ENCODE data around the gene GNPTAB.

The GNPTAB gene

DNA sequence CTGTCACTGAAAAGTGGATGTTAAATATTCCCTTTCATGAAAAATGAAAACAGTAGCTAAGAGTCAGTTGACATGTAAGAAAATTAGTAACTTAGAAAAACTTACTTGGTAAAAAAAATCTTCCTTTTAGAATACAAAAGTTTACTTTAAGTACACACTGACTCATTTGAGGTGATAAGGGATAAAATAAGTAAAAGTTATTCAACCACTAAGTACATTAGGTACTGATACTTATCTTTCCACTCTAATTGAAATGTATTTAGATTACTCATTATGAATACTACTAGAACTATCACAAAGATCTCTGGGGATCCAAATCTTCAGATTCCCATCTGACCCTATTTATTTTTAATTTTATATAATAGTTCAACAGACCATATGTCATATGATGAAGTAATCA, 103.7 kb downstream of the GNPTAB start:
- DNase-seq: no peak

DNA sequence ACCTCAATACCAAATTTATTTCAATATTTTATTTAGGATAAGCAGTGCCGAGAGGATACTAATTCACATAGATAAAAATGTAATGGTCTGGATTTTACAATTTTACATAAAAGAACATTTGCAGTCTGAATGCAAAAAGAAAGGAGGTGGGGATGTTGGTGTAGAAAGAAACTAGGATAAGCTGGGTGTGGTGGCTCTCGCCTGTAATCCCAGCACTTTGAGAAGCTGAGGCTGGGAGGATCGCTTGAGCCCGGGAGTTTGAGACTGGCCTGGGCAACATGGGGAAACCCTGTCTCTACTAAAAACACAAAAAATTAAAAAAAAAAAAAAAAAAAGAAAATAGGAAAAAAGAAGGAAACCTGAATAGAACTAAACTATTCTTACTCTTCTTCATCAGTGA, 108.4 kb downstream of the GNPTAB start:
- no peak for DNase-seq

DNA sequence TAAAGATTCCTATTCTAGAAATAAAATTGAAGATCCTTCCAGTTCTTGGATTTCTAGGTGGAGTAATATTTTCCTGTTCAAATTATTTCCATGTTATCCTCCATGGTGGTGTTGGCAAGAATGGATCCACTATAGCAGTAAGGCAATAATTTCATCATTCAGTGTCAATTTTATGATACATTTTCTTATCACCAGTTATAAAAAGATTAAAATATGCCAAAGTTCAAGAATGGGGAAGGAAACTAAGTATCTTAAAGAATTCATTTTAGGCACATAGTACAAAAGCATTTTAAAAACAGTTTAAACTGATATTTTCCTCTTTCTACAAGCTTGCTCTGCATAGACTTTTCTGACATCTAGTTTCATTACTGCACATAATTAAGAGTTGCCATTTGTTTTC, 110.6 kb downstream of the GNPTAB start:
- DNase-seq: no peak

DNA sequence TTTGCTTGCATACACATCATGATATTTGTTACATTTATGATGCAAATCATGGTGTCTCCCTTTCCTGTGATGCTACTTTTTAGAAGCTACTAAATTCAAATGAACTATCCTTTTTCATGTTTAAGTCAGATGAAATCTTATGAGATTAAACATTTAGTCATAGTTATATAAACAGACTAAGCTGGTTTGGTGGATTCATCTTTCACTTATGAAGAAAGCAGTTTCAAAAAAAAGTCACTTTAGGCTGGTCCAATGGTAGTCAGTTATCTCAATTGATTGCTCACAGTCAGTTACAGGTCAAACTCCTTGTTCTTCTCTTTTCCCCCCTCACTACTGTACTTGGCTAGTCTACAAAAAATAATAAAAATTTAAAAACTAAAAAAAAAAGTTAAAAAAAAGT, 111.2 kb downstream of the GNPTAB start:
- DNase-seq: no peak

DNA sequence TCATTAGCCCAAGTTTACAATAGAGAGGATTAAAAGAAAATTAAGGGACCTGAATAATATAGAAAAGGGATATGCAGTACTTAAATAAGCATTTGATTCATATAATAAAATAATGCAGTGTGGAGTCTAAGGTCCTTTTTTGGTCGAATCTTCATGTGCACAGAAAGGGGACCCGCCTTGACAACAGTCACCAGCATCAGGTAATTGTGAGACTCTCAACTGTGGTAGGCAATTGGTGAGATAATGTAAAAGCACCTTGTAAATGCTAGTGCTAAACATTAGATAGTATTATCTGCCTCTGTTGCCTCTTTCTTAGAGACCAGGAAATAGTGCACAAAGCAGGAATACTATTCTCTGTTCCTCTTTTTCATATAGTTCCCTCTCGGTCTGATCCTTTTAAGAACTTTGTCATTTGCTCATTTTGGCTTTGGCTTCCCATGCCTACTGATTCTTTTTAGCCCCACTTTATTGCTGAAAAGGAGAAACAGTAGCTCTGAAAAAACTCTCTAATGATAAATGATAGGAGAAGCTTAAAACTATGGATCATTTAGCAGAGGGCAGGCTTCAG, 115.8 kb downstream of the GNPTAB start:
- peak; percentile 15 for DNase-seq

DNA sequence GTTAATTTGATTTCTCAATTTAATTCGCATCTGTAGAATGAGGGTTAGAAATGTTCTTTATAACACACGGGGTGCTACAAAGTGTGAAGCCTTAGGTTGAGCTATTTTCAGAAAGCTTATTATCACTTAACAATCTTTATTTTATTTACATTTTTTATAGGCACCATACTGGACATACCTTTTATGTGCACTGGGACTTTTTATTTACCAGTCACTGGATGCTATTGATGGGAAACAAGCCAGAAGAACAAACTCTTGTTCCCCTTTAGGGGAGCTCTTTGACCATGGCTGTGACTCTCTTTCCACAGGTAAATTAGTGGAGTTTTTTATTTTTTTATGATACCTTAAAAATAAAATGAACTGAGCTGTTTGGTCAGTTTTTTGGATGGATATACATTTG, 116.8 kb downstream of the GNPTAB start:
- no peak for DNase-seq

DNA sequence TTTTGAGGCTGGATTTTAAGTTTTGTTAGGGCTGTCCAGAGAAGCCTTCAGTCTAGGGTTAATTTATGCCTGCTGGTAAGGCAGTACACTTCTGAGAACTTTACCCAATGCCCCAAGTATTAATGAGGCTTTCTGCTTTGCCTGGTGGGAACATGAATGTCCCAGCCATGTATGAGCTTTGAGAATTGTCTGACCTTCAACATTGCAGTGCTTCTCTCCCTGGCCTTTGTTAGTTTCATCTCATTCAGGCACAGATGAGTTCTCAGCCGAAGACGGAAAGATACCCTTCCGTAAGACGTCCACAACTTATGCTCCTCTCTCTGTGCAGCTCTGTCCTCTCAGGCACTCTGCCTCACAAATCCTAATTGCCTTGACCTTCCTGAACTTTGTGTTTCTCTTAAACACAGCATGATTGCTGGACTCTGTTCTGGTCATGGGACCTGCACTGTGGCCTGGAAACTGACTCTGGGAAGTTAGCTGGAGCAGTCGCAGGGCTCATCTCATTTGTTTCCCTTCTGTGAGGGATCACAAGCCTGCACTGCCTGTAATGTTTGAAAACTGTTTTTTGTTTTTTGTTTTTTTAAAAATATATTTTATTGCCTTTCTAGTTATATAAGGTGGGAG, 117.6 kb downstream of the GNPTAB start:
- DNase-seq: no peak

DNA sequence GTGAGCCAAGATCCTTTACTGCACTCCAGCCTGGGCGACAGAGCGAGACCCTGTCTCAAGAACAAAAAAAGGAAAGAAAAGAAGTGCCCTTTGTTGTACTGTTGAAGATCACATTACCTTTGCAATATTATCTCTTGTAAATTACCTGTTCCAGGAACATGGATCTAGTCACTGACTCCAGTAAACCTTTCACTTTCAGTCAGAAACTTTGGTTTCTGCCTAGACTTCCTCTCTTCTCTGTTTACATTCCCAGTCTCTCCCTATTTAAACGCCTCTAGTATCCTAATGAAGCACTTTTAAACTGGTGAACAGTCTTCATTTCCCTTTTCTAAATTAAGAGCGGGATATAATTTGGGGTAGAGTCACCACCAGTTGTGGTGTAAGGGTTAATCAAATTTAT, 120.5 kb downstream of the GNPTAB start:
- DNase-seq: no peak

DNA sequence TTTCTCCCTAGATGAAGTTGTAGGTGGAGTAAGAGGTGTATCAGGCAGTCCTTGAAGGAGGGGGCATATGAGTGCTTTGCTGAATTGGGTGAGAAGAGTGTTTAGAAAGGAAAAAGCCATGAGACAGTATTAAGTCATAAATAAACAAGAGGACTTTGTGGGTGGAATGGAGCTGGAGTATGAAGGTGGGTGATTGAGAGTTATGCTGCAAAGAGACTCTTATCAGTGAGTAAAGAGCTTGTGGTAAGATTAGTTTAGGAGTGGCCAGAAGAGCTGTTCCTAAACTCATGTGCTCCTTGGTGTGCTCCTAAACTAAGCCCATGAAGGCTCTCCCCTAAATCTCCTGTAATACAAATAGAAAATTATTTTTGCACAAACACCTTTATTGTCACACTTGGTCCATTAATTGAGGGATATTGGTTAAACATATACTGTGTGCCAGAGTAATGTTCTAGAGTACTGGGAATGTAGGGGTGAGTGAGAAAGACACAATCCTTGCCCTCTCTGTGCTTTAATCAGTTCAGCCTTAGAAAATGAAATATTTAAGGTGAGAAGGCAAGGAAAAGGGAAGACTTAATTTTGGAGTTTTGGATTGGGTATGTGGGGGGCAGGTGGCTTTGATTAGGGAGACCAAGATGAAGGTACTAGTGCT, 123.5 kb downstream of the GNPTAB start:
- no peak for DNase-seq

DNA sequence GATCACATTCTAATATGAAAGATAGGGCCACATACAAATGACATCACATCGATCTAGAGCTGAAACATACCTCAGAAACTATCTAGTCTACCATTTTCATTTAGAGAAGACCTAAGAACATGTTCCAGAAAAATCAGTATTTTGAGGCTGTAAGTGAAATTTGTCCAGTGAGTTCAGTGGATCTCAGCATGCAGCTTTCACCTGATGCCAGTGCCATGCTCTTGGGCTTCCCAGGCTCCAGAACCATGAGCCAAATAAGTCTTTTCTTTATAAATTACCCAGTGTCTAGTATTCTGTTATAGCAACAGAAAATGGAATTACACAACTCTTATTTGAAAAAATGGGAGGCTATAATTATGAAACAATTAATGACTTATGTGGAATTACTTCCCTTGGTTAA, 124.4 kb downstream of the GNPTAB start:
- no peak for DNase-seq

DNA sequence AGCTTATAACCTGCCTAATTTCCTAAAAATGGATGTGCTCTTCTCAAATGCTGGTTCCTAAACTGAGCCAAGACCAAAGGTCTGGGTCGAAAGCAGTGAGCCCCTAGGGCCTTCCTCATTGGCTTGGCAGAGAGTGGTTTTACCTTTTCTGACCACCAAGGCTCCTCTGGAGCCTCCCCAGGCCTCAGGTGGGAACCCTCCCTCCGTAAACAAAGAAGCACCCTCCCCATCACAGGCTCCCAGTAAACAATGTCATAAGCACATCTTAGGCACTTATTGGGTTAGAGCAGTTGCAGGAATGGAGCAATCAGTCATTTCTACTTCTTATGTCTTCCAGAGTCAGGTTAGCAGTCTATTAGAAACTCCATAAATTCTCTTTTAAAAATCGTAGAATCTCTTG, 127.3 kb downstream of the GNPTAB start:
- DNase-seq: no peak

DNA sequence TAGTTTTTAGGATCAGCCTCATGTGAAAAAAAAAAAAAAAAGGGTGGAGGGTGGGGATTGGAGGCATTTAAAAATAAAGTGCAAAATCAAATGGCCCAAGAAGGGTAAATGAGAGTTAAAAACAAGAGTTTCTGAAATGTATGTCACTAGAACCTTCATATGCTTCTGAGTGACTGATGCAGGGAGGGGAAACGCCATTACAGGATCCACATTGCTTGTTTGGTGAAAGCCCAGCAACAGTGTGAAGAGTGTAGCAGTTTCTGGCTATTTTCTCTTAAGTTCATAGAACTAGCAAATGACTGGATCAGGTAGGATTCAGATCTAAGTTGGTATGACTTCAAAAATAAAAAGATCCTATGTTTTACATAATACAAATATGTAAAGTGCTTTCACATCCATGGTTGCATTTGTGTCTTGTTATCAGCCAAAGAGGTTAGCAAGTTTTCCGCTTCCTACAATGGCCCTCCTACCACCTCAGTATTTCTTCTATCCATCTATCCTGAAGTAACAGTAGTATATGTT, 130.4 kb downstream of the GNPTAB start:
- no peak for DNase-seq

DNA sequence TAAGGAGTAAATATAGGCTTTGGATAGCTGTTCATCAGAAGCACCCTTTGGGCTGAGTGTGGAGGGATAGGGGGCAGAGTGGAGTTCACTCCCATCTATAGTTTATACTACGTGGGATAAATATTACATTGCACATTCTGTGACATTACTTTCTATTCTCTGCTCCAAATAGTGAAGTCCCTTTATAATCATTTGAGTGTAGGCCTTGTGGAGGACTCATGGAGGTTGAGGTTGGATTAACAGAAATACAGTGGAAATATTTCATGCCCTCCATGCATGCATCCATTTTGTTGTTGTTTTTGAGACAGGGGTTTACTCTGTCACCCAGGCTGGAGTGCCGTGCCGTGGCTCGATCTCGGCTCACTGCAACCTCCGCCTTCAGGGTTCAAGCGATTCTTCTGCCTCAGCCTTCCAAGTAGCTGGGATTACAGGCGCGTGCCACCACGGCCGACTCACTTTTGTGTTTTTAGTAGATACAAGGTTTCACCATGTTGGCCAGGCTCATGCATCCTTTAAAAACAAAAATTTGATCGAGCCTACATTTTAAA, 131.9 kb downstream of the GNPTAB start:
- DNase-seq: no peak

DNA sequence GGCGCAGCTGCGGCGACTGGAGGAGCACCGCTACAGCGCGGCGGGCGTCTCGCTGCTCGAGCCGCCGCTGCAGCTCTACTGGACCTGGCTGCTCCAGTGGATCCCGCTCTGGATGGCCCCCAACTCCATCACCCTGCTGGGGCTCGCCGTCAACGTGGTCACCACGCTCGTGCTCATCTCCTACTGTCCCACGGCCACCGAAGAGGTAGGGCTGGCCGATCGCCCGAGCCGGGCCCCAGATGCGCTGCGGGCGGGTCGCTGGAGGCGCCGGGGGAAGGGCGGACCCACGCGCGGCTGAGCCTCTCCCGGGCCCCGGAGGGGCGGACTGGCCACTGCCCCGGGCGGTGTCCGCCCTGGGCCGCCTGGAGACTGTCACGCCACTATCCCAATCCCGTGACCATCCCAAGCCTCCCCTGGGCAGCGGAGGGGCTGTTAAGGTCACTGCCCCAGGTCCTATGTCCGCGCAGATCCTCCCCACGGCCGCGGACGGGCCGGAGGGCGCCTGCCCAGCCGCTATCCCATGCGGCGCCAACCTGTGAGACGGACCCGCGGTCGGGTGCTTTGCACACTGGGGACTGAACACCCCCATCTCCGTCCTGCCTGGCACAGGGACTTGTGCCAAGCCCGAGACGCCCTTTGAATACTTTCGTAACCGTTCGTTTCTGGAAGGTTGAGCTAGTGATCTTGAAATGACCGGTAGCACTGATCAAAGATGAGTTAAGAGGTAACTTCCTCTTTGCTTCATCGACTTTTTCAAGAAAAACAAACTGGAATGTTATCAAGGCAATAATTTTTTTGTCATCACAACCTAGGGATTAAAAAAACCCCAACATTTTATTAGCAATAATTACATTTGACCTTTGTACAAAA, 132.6 kb downstream of the GNPTAB start:
- peak; percentile 45 for DNase-seq

DNA sequence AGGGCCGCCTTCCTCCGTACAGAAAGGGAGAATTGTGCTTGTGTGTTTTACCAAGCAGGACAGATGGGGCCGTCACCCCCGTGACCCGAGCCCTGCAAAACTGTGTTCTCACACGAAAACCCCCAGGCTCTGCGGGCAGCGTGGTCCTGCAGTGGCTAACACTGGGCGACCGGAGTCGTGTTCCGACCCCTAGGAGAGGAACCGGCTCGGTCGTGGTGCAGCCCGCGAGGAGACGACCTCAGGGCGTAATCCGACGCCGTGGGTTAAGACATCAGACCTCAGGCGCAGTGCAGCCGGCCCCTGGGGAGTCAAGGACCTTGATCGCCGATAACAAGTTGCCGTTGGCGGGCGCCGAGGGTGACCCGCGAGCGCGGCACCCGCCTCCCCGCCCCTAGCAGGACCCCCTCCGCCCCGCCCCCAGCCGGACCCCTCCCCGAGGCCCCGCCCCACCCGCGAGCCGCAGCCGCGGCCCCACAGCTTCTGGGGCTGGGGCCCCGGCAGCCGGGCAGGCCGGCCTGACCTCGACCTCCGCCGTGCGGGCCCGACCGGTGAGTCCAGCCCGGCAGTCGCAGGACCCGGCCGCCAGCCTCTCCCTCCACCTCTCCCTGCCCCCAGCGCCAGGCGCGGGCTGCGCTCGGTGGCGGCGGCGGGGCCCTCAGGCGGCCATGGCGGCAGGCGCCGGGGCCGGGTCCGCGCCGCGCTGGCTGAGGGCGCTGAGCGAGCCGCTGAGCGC, 133.4 kb downstream of the GNPTAB start, which contains the start of gene CHPT1:
CHPT1 (plus strand) TSS at position 444 of the 733 bp plus-strand sequence; CDS start at position 666, 222 bp downstream.
- peak; percentile 70 for DNase-seq

DNA sequence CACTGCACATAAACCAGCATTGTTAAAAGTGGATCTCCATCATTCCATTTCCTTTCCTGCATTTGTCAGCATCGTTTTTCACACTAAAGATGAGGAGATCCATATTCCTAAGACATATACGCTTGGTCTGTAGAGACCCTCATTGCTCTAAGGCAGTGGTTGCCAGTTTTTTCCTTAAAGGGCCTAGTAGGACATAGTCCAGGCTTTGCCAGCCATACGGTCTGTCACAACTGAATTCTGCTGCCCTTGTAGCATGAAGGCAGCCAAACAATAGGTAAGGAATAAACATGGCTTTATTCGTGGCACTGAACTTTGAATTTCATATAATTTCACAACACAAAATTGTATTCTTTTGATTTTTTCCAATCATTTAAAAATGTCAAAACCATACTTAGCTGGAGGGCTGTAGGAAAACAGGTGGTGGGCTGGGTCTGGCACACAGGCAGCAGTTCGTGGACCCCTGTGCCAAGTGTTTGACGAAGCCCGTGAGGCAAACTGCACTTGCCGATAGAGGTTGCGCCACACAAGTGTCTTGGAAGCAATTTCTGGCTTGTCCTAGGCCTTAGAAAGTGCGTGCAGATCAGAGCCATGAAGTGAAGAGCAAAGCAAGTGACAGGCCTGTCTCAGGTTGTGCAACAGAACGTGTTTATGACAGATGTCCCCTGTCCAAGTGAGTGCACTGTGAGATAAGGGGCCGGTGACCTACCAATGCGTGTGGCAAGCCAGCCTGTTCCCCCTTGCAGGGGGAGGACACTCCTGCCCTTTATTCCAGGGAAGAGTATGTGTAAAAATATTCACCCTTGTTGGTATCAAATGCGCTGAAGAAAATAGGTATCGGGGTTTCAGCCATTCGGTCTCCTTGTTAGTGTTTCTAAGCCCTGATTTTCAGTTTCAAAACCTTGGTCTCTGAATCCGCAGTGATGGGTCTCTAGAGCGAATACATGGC, 134.2 kb downstream of the GNPTAB start:
- no peak for DNase-seq

DNA sequence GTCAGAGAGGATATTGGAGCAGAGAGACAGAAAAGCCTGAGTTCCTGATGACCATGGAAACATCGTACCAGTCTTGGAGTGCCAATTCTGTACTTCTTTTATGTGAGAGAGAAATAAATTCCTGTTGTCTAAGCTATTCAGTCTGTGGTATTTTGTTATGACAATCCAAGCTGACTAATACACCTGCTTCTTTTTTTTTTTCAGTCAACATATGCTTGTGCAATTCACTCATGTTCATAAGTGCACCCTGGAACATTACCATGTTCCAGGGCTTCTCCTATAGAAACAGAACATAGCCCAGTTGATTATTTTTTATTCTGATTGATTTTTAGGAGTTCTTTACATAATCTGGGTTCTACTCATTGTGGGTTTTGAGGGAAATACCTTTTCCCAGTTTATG, 135.1 kb downstream of the GNPTAB start:
- no peak for DNase-seq
